Central memory CD4-positive, alpha-beta T cell (primary cell): ENCODE results near the gene FAF2.

Experiments
- DNase-seq: peaks from one replicate; pipeline ENCODE4 v3.0.0; 2022

FAF2 gene

GRCh38 chr5:176533390-176533789, 85.2 kb downstream of the FAF2 start:
- no peak for DNase-seq

GRCh38 chr5:176533894-176534611, 85.9 kb downstream of the FAF2 start:
- DNase-seq = peak; percentile 58

GRCh38 chr5:176534640-176535039, 86.5 kb downstream of the FAF2 start:
- no peak for DNase-seq

- peak; percentile 53 for DNase-seq
Observed at GRCh38 chr5:176535101-176535663, 87.0 kb downstream of the FAF2 start.

- no peak for DNase-seq
Observed at GRCh38 chr5:176535664-176536131, 87.5 kb downstream of the FAF2 start.

- peak; percentile 82 for DNase-seq
Observed at GRCh38 chr5:176536132-176536901, 88.1 kb downstream of the FAF2 start.

GRCh38 chr5:176536902-176537553, 88.8 kb downstream of the FAF2 start, which contains the start of gene RNF44:
RNF44 (minus strand) TSS chr5:176537402; CDS start chr5:176532472, 4,930 bp downstream.
- peak; percentile 99 for DNase-seq

- DNase-seq = peak; percentile 98
Observed at GRCh38 chr5:176537554-176538229, 89.5 kb downstream of the FAF2 start.

GRCh38 chr5:176538230-176538988, 90.2 kb downstream of the FAF2 start:
- DNase-seq = no peak

GRCh38 chr5:176538989-176539384, 90.8 kb downstream of the FAF2 start:
- DNase-seq = no peak

GRCh38 chr5:176540476-176540899, 92.3 kb downstream of the FAF2 start:
- no peak for DNase-seq

- no peak for DNase-seq
Observed at GRCh38 chr5:176540956-176541337, 92.8 kb downstream of the FAF2 start.

- peak; percentile 77 for DNase-seq
Observed at GRCh38 chr5:176541338-176542134, 93.4 kb downstream of the FAF2 start.

- peak; percentile 54 for DNase-seq
Observed at GRCh38 chr5:176542135-176542595, 94.0 kb downstream of the FAF2 start.

GRCh38 chr5:176542596-176543427, 94.6 kb downstream of the FAF2 start:
- DNase-seq = peak; percentile 36

GRCh38 chr5:176543428-176544182, 95.4 kb downstream of the FAF2 start:
- DNase-seq = peak; percentile 73

GRCh38 chr5:176545388-176545736, 97.2 kb downstream of the FAF2 start:
- no peak for DNase-seq

GRCh38 chr5:176545737-176546509, 97.7 kb downstream of the FAF2 start:
- DNase-seq = no peak
